ENCODE data around the gene PRXL2B.
A peak's percentile ranks its signal among the peaks of the same experiment; 100 is the strongest.

Gene PRXL2B

DNA sequence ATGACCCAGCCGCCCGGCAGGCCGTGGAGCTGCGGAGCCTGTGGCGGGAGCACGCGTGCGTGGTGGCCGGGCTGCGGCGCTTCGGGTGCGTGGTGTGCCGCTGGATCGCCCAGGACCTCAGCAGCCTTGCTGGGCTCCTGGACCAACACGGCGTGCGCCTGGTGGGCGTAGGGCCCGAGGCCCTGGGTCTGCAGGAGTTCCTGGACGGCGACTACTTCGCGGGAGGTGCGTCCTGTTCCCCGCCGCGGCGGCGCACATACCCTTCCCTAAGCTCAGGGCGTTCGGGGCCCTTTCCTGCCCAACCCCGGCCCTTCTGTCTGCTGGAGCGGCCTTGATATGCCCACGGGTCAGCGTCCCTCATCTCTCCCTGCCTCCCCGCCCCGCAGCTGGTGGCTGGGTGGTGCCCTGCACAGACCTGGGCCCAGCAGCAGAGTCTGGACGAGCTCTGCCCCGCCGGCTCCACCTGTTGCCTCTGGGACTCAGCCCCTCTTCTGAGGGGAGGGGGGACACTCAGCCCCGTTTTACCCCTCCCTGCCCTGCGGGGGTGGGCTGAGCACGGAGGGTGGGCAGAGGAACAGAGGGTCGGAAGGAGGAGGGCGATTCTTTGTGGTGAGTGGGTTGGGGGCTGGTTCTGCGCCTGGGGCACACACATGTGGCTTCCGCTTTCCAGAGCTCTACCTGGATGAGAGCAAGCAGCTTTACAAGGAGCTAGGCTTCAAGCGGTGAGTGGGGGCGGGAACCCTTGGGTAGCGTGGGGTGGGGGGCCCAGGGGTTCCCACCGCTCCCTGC lies 688 bp downstream of the PRXL2B start:
- no peak for DNase-seq

DNA sequence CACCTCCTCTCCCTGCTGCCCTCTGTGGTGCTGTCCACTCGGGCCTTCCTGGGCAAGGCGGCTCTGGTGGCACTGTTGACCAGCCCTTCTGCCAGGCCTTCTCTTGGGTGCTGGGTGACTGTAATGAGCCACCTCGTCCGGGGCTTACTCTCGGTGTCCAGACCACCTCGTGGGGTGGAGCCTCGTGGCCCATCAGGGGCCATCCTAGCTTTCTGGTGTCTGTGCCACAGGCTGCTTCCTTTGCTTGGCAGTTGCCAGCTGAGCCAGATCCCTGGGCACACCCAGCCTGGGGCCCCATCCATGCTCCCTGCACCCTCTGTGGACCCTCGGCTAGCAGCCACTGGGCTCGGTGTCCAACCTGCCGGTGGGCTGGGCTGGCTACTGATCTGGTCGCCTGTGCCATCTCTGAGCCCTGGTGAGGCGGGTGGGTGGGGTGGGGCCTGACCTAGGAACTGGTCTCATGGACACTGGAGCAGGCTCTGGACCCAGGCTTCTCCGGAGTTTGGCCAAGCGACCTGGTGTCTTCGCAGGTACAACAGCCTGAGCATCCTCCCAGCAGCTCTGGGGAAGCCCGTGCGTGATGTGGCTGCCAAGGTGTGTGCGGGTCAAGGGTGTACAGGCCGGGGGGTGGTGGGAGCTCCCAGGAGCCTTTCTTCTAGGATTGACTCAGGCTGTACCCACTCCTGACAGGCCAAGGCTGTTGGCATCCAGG lies 1.4 kb downstream of the PRXL2B start:
- DNase-seq: no peak

DNA sequence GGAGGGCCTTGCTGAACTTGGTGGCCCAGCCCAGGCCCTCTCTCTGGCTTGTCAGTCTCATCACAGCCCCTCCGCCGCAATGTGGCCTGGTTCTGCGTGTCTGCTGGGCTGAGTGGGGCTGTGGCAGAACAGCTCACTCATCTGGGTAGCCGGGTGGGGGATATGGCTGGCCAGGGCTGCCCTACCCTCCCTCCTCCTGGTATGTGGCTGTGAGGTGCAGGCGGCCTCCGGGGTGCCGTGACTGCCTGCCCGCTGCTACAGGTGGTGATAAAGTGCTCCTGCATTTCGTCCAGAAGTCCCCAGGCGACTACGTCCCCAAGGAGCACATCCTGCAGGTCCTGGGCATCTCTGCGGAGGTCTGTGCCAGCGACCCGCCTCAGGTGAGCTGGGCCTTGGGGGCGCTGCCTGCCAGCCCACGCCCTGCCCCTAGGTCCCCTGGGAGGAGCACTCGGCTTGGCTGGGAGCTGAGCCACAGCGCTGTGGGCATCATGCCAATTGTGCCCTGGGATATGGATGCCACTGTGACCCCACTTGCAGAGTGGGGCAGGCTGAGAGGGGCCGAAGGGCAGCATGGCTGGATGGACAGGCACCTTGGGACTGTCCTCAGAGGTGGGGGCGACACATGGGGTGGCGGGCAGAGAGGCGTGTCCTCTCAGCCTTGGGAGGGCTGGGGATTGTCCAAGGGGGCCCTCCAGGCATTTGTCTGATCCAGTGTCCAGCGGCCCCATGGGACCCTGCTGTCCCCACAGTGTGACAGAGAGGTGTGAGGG lies 2.3 kb downstream of the PRXL2B start:
- DNase-seq: no peak

DNA sequence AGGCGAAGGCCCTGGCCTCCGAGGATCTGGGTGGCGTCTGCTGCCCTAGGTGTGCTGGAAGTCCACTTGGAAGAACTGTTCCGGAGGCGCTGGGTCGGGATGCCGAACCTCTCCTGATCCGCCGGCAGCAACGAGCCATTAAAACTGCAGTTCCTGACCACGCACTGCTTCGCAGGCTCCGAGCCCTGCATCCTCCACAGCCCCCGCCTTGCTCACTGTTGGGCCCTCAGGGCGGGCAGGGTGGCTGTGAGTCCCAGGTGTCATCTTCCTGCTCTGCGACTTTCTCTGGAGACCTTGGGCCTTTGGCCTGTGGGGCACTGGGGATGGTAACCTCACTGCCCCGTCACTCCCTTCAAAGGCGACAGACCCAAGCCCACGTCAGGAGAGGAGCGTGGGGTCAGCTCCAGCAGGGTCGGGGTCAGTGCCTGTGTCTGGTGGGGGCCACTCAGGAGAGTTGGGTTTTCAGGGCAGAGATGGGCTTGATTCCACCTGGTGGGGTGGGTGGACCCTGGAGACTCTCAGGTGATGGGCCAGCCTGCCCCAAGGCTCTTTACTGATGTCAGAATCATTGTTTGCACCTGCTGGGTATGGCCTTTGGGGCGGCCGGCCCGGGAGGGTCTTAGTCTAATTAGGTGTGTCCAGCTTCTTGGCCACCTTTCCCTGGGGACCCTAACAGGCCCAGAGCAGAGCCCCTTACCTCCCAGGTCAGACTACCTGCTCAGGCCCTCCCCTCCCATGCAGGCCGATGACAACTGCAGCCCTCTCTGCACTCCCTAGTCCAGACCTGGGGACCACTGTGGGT lies 3.1 kb downstream of the PRXL2B start:
- no peak for DNase-seq

DNA sequence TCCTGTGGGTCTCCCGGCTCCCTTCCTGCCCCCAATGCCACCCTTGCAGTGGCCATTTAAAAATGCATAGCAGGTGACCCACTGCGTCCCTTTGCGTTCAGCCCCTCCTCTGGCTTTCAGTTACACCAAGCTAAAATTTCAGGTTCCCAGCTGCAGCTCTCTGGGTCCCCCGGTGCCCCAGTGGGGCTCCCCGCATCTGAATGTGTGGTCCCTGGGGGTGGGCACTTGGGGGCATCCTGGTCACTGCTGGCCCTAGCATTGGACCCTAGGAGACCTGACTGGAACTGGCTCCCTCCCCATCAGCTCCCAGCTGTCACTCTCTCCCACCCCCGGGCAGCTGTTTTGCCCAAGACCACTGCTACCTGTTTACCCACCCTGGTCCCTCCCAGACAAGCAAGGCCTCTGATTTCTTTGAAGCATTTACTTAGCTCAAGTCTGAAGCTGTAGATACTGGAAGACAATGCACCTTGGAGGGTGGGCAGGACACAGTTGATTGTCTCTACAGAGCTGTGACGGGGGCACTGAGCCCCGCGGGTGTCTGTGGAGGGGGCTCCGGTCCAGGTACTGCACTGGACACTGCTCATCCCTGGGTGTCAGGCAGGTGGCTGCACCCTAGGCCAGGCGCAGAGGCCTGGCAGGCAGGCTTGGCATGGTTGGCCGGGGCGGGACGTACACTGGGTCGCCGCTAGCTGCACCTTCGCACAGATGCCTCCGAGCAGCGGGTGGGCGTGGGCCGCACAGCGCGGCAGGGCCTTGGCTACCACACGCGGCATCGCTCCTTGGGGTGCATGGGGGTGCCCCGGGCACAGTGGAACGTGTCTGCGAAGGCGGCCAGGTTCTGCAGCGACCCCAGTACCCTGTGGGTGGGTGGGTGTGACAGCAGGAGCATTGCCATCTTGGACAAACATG lies 3.9 kb downstream of the PRXL2B start:
- no peak for DNase-seq

DNA sequence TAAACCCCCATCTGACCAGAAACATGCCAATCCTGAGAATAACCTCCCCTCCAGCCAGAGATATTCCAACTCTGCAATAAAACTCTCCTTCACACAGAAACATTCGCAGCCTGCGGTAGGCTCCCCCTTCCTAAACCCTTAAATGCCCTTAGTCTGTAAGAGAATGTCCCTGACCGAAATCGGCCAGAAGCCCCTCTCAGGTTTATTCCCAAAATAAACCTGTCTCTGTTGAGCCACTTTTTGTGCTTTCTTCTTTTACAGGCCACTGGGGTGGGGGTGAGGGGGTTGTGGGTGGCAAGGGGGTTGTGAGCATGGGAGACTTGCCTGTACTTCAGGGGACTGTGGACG lies 4.6 kb downstream of the PRXL2B start:
- no peak for DNase-seq

- no peak for DNase-seq
Observed at GRCh38 chr1:2591581-2592261, 5.1 kb downstream of the PRXL2B start.

GRCh38 chr1:2592672-2593071 lies 6.1 kb downstream of the PRXL2B start:
- DNase-seq: no peak

GRCh38 chr1:2593251-2593878 lies 6.8 kb downstream of the PRXL2B start:
- no peak for DNase-seq

DNA sequence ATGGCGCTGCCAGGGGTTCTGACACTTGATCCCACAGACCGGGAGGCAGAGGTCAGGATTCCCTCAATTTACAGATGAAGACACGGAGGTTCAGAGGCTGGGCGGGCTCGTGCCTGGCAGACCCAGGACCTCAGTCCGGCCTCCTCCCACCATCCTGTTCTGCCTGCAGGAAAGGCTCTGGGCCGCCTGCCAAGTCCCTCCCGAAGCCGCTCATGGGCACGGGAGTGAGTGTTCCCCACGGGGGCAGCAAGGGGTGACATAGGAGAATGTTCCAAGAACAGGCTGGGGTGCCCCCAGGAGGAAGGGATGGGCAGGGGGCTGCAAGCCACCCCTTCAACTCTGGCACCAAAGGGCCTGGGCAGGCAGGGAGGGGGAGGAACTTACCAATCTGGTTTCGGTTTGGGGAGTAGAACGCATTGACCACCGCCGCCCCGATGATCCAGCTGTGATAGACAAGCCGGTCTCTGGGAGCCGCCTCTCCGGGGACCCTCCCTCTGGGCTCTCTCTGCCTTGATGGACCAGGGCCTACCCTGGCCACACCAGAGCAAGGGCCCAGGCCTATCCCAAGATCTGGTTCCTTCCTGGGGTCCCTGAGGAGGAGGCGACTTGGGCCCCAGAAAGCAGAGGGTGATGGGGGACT lies 7.5 kb downstream of the PRXL2B start:
- DNase-seq: peak; percentile 48

- no peak for DNase-seq
Observed at GRCh38 chr1:2594641-2595131, 8.1 kb downstream of the PRXL2B start.

GRCh38 chr1:2595261-2595811 lies 8.8 kb downstream of the PRXL2B start:
- DNase-seq: no peak

GRCh38 chr1:2595812-2596529 lies 9.4 kb downstream of the PRXL2B start:
- no peak for DNase-seq

- no peak for DNase-seq
Observed at GRCh38 chr1:2596530-2597333, 10.2 kb downstream of the PRXL2B start.

GRCh38 chr1:2597441-2598328 lies 11.1 kb downstream of the PRXL2B start:
- no peak for DNase-seq

GRCh38 chr1:2598329-2598931 lies 11.9 kb downstream of the PRXL2B start:
- DNase-seq: no peak
